GM12892 (cell line): ENCODE measurements around the gene METTL26.

Experiments
- POLR2A ChIP-seq: IDR thresholded peaks from 2 replicates; pipeline ENCODE4 v1.6.1; 2011; ENCODE audit warnings: low read depth, low read length, control low read depth
- TAF1 ChIP-seq: IDR thresholded peaks from 2 replicates; pipeline ENCODE4 v1.6.1; 2011; ENCODE audit warnings: low read depth, mild to moderate bottlenecking, control low read depth, low read length, borderline replicate concordance

DNA sequence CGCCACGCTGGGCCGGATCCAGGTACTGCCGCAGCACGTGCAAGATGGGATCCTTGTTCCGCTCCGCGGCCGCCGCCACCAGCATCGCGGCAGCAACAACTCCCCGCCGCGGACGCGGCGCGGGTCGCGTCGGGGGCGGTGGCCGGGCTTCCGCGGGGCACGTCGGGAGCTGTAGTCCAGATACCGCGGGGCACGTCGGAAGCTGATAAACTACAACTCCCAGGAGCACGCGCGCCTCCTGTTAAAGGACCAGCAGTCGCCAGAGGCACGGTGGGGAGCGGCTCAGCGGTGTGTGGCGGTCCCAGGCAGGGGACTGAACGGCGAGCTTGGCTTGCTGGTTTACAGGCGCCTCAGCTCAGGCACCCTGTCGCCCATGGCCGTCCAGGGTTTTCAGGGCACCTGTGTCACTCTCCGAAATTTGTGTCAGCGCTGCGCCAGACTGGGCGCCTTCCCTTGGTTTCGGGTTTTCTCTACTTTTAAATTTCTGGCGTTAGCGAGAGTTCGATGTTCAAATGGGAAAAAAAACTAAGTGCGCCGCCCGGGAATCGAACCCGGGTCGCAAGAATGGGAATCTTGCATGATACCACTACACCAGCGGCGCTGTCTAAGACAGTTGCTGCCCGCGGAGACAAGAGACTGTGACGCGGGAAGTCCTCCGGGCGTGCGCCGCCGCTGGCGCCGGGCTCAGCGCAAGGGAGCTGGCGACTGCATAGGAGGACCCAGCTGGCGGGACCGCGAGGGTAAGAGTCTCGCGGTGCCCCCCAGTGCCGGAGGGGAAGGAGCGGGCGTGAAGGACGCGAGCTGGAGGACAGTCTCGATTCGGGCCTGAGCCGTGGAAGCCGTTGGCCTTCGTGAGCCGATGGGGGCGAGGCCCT lies at the start of gene METTL26:
- TF ChIP-seq TAF1 (no peak; the same call in 1 of the 2 replicates), POLR2A (peak; percentile 68)
